ENCODE data around the gene TMEM200C.
A peak's percentile ranks its signal among the peaks of the same experiment; 100 is the strongest.
"Not testable (repeated sequence)": the region's sequence is repeated elsewhere in the genome, so short reads cannot be mapped to it uniquely, and the experiment has no call there.

Gene TMEM200C

DNA sequence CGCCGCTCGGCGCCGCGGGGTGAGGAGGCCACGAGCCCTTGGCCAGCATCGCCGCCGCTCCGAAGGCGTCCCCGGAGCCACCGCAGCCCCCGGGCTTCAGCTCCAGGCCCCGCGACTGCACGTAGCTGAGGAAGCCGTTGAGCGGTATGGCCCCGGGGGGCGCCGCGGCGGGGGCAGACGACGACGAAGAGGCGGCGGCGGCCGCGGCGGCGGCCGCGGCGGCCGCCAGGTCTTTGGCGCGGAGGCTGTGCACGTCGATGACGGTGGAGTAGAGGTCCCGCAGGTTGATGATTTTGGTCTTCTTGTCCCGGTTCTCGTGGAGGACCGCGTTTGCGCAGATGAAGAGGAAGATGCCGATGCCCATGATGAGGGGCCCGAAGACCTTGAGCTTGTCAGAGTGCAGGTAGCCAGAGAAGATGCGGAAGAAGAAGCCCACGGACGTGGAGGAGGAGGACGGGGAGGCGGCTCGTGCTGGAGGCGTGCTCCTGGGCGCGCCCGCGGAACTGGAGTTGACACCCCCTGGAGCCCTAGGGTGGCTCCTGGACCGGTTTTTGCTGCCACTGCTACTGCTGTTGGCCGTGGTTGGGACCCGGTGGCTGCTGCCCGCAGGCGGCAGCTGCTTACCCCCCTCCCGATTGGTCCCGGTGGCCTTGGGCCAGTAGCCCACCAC is 4.0 kb downstream of the TMEM200C start:
- FAIRE-seq: no peak

DNA sequence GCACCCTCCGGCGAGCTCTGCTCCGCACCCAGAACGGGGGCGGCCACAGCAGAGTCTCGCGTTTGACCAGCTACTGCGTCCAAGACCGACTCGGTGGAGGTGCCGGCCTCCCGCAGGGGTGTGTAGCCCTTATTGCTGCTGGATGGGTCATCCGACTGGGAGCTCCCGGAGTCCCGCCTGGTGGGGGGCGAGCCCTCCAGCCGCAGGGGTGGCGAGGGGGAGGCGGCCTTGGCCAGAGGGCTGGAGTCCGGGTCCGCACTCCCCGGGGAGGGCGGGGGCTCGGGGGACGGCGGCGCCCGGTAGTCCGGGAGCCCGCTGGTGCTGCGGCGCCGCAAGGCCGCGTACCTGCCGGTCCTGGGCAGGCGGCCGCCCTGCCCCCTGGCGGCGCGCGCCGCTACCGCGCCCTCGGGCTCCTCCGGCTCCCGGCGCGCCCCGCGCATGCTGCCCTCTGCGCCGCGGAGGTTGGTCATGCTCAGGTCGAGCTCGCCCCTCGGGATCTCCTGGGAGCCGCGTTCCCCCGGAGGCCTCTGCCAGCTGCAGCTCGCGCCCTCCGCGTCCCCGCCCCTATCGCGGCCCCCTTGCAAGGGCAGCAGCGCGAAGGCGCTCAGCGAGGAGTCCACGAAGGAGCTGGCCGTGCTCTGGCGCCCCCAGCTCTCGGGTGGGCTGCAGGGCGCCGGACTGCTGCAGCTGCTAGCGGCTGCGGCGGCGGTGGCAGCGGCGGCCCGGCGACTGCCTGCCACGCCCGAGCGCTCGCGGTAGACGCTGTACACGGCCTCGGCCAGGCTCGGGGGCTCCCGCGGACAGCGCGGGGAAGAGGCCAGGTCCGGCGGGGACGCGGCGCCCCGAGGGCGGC is 4.8 kb downstream of the TMEM200C start:
- no peak for FAIRE-seq

DNA sequence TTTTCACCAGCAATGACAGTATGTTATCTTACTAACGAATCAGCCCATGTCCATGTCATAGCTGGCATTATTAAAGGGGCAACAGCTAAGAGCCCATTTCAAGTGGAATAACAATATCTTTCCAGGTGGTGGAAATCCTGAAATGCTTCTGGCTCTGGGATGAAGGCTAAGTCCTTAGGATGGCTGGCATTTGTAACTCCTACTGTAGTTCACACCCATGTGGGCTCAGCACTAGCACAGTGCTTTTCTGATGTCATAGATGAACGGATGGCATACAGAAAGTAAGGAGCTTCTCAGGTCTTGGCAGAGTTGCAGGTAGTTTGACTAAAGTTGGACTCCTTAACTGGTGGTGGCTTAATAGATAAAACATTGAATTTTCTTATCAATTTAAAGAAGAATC is 10.0 kb downstream of the TMEM200C start:
- no peak for FAIRE-seq

DNA sequence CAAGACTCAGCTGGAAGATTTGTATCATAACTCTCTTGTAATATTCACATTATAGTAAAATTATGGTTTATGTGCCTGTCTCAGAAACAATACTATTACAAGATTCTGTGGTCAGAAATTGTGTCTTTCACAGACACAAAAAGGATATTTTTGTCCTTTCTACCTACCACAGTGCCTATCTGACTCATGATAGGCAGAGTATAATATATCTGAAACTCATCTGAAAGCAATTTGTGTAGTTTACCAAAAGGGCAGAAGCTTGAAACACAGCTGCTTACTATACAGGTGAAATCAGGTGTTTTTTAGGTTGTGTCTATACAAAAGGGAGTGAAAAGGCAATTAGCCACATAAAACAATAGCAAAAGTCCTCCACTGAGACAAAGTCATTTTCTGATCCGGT is 10.9 kb downstream of the TMEM200C start:
- no peak for FAIRE-seq

DNA sequence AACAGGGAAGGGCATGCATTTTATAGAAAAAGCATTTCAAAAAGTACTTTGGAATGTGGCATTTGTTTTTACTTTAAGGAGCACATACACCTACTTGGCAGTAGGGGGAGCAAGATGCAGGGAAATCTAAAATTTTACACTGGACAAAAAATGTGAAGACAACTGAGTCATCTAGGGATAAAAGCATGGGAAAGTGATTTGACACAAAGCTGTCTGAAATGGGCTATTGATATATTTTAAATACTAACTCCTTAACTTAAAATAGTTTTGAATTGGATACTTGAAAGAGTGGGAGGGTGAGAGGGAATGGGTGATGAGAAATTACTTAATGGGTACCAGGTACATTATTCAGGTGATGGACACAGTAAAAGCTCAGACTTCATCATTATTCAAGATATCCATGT is 15.8 kb downstream of the TMEM200C start:
- peak; percentile 85 for FAIRE-seq

DNA sequence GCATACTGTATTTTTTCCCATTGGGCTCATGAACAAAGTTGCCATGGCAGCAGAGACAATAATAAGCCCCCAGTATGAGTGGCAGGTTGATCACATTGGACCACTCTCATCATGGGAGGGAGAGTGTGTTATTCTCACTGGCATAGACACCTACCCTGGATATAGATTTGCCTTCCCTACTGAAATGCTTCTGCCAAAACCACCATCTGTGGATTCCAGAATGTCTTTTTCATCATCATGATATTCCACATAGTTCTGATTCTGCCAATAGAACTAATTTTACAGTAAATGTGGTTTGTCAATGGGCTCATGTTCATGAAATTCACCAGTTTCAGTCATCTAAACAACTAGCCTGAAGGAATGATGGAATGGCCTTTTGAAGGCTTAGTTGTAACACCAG is 18.4 kb downstream of the TMEM200C start:
- no peak for FAIRE-seq

DNA sequence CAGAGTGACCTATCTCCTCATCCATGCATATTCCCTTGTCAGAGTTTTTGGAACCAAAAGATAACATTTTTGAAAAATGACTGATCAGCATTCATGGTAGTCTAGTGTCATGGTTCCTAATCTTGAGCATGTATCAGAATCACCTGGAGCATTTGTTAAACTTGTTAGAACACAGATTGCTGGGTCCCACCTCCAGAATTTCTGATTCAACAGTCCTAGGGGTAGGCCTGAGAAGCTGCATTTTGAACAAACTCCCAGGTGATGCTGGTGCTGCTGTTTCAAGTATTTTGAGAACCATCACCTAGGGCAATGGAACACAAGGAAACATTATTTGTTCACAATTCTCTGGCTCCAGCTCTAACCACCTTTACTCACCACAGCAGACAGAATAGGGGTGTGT is 21.0 kb downstream of the TMEM200C start:
- no peak for FAIRE-seq

DNA sequence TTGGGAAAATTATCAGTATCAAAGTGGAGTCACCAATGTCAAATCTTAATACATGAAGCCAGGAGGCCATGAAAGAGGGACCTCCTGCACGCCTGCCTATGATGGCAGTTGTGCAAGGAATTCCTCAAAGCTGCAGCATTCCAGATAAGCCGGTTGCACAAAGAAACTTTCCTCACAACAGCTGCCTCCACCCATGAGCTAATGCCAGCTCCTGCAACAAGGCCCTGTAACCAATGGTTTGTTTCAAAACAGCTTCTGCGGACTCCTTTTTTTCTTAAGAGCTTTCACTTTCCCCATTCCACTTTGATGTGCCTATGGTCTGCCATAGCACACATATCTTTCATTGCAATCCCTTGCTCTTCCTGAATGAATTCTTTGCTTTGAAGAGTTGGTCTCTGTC is 22.4 kb downstream of the TMEM200C start:
- no peak for FAIRE-seq

DNA sequence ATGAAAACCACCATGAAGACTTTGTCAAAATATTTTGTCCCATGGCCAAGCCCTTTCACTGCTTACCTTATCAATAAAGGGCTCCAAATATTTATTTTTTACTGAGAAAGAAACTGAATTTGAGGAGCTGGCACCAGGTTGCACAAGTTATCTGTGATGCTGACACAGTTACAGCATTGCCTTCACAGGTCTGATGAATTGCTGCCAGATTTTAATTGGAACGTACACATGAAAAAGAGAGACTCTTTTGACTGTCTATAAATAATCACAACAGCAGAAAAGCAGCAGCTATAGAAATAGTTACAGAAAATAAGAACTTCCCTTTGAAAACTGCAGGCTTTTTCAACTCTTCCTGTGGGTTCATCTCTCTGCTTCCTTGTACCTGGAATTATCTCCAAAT is 23.9 kb downstream of the TMEM200C start:
- FAIRE-seq: no peak

DNA sequence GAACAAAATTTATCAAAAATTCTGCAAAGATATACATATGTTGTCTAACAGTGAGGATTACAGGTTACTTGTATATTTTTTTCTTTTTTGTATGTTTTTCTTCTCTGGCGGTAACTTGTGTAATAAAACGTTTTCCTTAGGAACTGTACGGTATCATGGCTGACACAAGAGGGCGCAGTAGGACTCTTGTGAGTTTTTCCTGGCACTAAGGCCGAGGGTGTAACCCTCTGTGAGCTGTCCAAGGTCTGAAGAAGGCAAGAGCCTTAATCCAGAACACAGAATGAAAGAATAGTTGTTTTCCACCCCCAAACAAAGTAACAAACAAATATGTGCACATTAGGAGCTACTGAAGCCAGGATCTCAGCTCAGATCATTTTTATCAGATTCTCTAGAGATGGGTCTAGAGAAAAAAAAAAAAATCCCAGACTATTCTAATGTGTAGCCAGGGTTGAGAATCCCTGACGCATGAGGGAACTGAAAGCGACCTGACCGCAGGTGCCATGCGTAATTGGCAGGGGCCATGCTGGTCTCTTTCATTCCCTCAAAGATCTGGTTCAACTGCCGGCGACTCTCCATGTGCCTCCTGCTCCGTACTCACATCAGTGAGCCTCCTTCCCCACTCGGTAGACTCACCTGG is 27.0 kb downstream of the TMEM200C start:
- peak; percentile 98 for FAIRE-seq

DNA sequence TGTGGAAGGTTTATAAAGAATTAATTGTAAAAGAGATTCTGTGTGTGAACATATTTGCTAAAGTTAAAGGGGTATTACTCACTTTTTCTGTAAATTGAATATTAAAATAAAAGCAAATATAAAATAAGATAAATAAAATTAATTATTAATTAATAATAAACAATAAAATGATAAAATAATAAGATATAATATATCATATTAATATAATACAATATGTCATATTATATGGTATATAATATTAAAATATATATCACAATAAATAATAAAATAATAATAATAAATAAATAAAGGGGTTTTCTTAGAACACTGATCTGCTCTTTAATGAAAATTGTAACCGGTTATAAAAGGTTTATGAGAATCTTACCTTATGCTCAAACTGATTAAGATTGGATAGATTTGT is 29.8 kb downstream of the TMEM200C start:
- peak; percentile 88 for FAIRE-seq

DNA sequence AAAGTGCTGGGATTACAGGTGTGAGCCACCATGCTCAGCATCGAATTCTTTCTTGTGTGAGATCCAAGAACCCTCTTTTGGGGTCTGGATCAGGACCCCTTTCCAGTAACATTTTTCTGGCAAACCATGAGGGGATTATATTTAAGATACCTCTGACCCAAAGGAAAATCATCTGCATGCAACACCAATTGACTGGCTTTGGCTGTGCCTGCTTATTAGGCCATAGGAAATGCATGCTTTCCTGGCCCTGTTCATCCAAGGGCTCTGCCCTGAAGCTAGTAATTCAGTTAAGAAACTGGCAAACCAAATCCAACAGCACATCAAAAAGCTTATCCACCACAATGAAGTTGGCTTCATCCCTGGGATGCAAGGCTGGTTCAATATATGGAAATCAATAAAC is 33.2 kb downstream of the TMEM200C start:
- not testable (repeated sequence) for FAIRE-seq

DNA sequence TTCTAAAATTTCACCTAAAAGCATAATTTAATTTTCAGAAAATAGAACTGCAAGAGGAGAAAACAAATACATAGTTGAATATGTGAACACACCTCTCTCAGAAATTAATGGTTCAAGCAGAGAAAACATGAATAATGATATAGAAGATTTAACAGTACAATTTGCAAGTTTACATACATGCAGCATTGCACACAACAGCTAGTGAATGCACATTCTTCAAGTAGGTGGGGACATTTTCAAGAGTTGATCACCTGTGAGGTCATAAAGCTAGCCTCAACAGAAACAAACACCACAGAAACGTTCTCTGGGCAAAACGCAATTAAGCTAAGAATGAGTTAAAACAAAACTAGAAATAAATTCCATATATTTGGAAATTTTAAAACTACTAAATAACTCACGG is 38.1 kb downstream of the TMEM200C start:
- no peak for FAIRE-seq

DNA sequence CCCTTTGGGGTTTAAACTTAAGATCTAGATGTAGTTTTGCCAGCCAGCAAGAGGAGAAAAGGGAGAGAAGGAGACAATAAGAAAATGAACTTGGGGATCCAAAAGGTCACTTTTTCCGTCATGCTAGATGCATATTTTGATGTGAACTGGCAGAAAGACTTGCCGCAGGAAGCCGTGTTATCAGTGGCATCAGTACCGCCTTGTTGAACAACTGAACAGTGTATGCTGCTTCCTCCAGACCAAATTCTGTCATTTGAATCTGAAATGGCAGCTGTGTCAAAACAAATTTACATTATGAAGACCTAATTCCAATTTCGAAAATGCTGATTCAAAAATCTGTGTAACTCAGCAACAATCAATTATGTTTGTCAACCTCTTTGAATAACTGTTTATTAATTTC is 42.1 kb downstream of the TMEM200C start:
- no peak for FAIRE-seq

DNA sequence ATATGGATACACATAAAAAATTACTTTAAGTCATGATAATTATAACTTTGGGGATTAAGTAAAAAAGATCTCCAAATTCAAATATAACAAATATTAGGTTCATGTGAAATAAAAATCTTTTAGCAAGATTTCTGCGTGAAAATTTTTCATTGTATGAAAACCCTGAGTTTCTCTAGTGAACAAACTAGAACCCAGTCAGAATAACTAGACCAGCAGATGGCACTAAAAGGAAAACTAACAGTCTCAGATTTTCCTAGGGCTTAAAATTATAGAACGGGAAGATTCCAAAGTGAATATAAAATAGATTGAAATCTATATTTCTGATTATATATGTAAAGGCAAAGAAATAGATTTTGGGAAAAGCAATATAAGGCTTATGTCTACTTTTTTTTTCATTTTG is 43.3 kb downstream of the TMEM200C start:
- FAIRE-seq: peak; percentile 43

DNA sequence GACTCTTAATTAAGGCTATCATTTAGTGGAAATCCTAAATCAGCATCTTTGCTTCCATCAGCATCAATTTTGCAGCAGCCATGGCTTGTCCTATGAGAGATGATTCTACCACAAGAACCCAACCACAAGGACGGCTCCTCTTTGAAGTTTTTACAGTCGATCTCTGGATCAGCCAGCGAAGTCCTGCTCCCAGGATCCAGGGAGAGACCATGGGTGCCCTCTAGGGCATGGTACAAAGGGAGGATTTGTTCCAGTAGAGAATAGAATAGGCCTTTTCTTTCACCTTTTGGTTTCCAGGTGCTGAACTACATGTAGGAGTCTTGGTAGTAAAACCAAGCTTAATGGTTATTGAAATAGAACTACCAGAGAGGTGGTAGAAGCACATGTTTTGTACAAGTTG is 52.7 kb downstream of the TMEM200C start:
- FAIRE-seq: no peak

DNA sequence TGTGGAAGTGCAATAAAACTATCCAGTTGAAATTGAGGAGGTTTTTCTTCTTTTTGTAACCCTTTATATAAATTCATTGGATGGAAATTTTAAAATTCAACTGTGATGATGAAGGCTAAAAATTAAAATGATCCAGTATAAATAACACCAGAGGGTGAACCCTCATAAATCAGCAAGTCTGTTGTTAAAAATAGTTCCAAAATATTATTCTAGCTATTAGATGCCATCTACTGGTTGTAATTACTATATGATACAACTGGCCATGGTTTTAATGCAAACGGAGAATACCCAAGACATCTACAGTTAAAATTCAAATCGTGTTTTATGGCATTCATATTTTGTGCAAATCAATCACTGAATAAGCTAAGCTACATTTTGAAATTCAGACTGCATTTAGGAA is 53.8 kb downstream of the TMEM200C start:
- FAIRE-seq: no peak

DNA sequence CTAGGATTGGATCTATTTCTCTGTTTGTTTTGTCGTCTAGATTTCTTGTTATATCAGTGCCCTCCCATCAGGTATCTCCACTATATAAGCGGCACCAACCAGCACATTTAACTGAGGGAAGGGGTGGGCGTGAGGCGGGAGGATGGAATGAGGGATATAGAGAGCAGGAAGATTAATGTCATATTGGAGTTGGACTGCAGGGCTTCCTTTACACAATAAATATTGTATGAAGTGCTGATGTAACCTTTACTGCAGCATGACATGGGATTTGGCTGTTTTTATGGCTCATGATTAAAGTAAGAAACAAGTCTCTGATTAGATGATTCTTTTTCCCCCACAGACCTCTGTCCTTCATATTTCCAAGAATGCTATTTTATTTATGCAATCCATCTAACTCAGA is 54.8 kb downstream of the TMEM200C start:
- FAIRE-seq: no peak

DNA sequence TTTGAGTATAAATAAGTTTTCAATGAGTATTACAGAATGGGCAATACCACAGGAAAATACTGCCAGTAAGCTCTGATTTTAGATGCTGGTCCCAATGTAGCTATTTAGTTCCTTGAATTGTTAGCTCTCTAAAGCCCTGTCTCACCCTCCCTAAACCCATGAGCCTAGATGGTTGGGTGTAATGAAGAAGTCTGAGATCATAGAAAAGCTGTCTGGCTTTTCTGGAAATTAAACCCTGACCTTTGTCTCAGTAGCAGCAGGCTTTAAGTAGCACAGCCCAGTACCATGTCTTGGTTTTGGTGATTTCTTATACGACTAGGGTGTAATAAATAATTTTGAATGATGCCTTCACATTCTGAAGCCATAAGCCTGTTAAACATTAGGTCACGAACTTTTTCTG is 55.3 kb downstream of the TMEM200C start:
- FAIRE-seq: no peak

DNA sequence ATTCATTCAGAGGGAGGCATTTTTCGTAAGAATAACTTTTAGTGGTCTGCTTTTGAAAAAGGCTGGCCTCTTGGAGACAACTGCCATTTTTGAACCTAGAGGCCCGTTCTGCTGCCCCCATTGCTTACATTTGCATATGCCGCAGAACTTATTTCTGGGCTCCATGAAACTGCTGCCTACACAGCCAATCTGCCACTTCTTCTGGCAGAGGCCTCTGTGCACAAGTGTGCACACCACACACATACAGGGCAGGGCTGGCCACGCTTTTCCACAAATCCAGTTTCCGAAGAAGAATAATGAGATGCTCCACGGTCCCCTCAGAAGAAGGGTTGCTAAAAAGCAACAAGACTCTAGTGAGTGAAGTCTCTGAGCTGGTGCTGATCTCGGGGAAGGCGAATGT is 56.2 kb downstream of the TMEM200C start:
- FAIRE-seq: no peak

Data from endometrium (tissue), 2 donors.